IPS DF 4.7 (cell line): ENCODE measurements around the gene KMO.

ENCODE experiments used
- DNase-seq: peaks from one replicate; pipeline ENCODE4 v3.0.0-alpha.2; 2013; ENCODE audit warnings: low spot score; ENCODE audit errors: extremely low read depth

Gene KMO

DNA sequence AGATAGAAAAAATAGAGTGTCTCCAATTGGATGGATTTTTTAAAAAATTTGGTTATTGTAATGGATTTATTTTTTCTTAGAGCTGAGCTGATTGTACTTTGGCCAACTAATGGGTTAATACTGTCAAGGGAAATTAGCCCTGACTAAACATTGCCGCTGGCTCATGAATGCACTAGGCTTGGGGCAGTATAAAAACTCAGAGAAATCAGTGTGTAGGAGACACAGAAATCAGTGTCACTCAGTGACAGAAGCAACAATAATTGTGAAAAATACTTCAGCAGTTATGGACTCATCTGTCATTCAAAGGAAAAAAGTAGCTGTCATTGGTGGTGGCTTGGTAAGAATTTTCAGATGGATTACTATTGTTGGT is at the start of gene KMO:
TSS of gene KMO (plus strand) at position 217 of the 370 bp plus-strand sequence. CDS start at position 284, 67 bp downstream.
- no peak for DNase-seq

DNA sequence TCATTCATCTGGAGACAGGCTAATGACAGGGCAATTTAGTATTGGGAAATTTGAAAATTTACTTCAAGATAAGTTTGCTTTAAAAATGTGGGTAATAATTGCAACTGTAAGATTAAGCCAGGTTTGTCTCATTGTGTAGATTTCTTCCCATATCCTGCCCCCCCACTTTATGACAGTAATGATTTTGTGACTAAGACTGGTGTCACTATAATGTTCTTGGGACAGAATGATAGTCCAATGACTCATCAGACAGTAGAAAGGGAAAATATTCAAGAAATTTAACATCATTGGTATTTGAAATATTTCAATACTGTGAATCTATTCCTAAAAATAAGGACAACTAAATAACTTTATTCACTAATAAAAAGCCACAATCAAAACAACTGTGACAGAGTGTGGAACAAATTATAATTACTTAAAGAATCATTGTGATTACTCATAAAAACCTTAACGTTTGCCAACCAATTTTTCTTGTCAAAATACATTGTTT is 49.4 kb upstream of the KMO start:
- DNase-seq = no peak

DNA sequence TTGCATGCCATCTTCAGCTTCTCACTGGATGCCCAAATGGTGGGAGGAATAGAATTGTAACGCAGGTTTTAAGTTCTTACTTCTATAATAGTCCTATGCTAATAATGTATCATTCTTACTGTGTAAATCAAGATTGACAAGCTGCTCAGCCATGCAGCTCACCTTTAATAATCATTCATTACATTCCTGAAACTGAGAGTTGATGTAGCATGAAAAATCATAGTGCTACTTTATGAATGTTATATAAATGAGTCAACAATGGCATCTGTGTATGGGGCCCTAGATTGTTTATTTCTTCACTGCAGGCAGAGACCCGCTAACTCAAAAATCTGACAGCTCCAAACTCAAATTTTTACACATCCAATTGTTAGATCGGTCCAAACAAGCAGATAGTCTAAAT is 47.0 kb upstream of the KMO start:
- DNase-seq = no peak

DNA sequence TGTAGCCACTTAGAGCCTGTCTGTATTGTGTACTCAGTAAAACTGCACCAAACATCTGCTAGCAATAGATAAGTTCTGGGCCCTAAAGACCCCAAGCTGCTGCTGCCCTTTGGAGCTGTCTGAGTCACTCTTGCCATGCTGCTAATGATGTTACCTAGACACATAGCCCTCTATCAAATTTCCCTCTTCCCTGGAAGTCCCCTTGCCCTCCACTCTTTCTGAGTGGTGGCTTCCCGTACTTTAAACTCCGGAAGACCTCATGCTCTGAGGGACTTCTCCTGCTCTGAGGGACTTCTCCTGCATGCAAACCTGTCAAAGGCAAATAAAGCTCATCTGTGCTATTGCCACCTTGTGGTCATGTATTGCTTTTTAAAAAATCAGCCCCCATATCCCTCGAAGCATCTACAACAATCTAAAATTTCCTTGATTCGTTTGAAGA is 46.6 kb upstream of the KMO start:
- peak; percentile 9 for DNase-seq

DNA sequence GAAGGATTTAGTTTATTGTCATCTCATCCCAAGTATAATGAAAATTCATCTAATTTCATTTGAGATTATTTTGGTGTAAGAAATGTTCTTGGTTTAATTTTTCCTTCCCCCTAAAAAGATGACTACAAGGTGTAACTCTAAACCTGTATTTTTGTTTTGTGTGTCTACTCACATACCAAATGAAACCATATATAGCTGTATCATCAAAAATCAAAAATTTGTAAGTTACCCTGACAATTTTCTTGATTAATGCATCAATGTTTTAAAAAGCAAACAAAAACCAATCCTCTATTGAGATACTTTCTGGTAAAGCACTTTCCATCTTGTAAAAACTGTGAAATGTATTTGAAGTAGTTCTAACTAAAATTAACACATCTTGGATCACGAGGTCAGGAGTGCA is 43.4 kb upstream of the KMO start:
- DNase-seq = no peak

DNA sequence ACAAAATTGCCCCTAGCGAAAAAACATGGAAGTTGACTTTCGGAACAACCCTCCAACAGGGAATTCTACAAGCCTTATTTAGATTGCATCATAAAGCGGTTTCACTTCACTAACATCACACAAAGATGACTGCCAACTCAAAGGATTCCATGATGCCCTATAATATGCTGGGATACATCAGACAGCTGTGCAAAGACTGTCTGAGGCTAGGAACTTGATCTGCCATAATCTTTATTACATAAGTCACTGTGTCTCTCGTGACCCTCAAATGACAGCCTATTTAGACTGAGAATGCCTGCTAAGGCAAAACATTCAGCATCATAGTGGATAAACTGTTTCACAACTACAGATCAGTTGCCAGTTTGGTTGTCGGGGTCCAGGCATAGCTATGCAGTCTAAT is 36.4 kb upstream of the KMO start:
- DNase-seq = no peak

DNA sequence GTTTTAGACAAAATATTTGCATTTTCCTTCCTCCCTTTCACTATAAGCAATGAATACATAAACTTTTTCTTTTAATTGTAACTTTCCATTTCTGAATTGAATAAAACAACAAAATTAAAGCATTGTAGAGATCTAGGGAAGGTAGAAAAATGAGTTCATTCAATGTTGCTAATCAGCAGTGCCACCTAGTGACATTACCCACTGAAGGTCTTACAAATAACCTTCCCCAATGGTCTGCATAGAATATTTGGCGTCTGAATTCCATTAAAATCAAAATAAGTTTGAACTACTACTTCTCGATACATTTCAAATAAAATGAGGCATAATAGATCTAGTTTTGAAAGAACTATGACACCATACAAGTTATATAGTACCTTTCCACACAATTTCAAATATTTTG is 32.3 kb upstream of the KMO start:
- no peak for DNase-seq

DNA sequence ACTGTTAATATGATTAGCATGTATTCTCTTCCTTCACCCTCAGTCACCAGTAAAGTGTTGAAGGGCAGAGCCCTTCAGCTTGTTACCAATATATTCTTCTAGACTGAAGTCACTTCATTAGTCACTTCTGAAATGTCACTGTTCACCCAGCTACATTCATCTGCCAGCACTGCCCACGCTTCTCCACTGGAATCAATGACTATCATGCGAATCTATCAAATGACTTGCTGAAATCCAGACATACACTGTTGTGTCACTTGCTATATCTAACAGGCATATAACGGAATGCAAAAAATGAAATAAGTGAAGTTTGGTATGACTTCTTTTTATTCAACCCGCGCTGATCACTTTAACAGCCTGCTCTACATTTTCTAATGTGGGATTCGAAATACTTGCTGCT is 28.7 kb upstream of the KMO start:
- no peak for DNase-seq

DNA sequence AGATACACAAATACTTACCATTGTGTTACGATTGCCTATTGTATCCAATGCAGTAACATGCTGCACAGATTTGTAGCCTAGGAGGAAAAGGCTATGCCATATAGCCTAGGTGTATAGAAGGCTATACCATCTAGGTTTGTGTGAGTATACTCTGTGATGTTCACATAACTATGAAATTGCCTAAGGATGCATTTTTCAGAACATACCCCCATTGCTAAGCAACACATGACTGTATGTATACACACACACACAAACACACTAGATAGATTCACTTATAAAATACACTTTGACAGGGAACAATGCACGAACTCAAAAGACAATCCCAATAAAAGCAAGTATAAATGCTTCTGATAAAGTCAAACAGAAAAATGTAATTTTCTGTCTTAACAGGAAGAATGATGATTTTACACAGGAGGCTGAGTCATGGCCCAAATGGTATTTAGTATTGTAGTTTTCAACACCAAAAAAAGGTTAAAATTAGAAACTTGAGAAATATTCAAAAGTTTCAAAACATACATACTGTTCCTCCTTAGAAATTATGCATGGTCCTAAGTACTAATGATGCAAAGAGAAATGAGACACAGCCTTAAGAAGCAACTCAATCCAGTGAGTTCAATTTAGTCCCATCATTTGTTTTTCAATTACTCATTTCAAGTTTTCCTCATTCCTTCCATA is 24.9 kb upstream of the KMO start:
- no peak for DNase-seq

DNA sequence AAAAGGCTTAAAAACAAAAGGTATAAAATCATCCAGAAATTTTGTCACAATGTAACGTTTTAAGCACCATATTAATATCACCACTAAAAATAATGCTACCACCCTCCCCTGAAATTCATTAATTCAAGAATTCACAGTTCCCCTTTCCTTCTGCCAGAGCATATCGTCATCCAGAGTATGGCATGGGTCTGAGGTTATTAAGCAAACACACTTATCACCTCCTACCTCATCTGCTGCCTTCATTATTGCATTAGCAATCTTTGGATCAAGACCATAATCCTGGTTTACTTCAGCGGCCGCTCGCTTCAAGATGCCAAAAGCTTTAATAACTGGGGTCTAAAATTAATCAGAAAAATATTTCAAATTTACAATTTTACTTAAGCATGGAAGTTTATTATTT is 18.8 kb upstream of the KMO start:
- DNase-seq = no peak

DNA sequence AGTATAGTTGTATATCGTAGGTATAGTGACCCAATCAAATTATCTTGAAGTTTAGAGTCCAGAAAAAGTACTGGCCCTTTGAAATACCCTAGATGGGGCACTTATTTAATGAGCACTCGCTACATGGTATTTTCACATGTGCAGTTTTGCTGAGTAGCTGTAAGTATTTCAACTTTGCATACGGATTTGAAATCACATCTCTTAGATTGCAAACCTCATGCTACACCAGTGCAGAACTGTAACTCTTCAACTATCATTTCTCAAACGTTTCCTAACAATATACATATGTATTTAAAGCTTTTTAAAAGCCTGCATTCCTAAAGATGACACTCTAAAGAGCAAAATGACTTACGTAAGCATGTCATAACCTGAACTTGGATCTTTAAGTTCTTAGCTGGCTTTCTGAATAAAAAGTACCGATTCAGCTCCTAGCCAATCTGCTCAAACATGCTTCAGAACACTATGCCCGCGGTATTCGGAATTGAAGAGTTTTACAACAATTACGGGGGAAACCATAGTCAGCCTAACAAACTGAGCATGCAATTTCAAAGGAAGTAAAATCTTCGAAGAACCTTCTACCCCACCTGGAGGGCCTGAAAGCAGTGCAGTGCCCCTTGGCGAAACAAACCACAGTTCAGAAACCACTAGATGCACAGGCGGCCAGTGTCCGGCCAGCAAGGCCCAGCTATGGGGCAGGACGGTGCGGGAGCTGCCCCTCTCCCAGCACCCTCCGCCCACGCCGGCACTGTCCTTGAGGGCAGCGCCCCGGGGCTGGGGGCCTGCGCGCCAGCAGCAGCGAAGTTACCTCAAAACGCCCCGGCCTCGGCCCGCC is 13.5 kb upstream of the KMO start:
- no peak for DNase-seq

DNA sequence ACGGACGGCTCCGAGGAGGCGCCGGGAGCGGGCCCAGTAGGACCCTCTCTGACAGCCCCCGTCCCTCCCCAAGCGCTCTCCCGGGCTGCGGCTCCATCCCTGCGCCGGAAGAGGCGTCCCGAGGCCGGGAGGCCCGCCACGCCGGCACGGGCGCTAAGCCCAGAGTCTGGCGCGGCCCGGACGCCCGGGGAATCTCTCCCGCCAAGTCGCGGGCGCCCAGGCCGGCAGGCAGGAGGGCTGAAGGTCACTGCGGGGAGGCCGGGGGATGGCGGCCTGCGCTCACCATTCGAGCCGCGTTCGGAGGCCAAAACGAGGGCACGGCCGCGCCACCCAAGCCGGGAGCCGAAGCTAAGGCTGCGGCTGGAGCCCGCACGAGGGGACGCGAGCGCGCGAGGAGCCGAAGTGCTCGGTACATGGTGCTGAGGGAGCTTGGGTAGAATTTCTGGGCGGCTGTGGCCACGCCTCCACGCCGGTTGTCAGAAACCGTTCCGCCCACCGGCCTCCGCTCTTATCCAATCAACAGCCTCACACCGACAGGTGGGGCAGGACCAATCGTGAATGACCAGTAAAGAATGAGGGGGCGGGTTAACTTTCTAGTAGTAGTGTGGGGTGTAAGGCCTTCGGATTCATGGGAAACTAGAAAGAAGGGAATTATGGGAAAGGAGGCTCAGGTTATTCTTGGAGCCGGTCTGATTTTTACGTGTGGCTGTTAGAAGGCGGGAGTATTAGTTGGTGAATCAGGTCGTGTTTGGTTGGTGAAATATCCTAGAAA is 12.7 kb upstream of the KMO start, which contains the start of gene FH:
TSS of gene FH (minus strand) at position 448 of the 772 bp plus-strand sequence. CDS start at position 415, 33 bp downstream.
- DNase-seq = peak; percentile 86

DNA sequence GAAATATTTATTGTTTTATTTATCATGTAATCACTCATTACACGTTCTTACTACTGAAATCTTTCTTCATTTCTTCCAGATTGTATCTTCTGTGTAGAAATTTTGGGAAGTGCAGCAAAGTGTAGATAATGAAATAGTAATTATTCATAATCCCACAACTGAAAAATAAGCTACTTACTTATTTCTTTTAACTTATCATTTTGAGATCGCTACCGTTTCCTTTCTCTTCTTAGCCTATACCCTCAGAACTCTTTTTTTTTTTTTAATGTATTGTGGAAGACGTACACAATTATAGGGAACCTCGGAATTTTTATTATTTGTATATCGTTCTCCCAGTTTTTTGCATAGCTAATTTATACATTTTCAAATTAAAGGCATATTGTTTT is 12.1 kb upstream of the KMO start:
- no peak for DNase-seq

DNA sequence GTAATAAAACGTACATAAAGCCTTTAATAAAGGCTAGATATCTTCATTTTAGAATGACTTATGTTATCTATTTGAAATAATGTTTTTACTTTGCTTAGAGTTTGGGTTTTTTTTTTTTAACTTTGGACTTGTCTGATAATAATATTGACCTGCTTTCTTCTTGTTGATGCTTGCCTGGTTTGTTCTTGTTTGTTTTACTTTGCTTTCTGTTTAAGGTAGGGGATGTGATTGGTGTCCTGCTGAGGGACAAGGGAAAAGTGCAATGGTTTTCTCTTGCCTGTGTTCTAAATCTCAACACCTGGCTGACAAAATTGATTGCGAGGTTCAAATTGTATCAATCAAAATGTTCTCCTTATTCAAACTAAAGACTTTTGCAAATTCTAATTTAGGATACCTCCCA is 10.5 kb upstream of the KMO start:
- no peak for DNase-seq

DNA sequence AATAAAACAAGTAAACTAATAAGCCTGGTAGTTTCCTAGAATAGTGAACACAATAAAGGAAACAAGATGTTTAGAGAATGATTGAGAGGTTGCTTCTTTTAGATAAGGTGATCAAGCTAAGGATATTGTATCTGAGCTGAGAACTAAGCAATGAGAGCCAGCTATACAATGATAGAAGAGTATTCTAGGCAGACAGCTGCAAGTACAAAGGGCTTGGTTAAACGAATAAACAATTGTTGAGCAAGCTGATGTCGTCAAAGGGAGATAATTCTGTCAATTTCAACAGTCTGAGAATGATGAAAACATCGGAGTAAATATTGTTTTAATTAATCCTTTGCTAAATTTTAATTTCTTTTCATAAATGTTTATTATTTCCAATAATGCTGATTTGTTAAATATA is 7.2 kb upstream of the KMO start:
- no peak for DNase-seq

DNA sequence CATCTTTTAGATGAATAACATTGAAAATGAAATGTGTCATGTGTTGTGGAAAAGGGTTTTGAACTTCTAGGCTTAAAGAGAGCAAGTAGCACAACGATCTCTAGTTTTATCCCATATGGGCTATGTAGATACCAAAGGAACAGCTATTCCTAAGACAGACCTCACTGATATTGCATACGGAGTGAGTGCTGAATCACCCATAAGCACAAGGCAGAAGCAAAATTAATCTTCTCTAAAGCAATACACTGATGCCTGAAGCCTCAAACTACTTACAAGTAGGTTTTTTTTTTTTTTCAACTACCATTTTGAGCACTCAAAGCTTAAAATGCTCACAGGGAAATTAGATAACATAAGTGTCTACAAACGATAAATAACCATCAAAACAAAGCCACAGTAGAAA is 5.0 kb upstream of the KMO start:
- no peak for DNase-seq

DNA sequence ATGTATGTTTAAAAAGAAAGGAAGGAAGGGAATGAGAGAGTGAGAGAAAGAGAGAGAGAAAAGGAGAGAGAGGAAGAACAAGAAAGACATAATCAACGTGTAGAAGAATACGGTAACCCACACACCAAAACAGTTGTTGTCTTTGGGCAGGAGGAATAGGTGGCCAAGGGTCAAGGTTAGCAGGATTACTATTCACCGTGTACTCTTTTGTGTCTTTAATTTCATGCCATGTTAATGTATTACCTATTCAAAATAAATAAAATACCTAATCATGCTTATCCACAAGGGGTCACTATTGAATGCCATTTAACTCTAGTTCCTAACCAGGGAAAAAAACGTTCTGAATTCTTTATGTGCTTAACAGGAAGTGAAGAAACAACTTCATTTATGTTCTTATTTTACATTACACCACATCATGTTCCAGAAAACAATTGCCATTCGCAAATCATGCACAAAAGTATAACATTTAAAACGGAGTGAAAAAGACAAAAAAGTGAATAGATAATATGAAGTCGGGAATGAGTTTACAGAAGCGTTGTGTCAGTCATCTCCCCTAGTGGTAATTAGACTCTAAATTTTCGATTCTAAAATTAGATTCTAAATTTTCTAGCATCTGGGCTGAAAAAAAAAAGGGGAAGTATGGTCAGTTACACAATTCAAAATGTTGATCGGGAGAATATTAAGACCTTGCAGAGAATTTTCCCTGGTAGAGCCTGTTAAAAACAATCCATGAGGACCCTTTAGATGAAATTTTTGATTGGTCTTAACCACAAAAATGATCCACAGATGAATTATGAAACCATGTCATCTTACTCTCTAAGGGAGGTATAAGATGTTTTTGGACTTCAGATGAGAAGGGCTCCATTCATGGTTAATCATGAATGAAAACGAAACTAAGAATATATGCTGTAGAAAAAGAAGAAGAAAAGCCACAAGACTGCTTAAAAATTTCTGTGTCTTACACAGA is 700 bp upstream of the KMO start:
- DNase-seq = no peak

DNA sequence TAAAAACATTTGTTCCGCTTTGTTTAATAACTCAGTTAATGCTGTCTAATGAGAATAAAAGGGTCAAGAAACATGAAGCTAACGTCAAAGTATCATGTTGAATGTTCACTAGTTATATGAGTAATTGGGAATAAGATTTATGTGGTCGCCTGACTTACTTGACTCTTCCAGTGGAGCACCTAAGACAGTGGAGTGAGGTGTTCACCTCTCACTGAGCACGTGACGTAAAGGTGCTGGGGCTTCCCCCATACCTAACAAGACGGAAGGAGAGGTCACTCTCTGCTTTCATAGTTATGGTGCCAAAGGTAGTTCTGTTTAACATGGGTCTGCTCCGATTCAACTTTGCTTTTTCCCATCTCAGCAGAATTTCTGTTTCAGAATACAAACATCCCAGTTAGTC is 686 bp downstream of the KMO start:
- no peak for DNase-seq

DNA sequence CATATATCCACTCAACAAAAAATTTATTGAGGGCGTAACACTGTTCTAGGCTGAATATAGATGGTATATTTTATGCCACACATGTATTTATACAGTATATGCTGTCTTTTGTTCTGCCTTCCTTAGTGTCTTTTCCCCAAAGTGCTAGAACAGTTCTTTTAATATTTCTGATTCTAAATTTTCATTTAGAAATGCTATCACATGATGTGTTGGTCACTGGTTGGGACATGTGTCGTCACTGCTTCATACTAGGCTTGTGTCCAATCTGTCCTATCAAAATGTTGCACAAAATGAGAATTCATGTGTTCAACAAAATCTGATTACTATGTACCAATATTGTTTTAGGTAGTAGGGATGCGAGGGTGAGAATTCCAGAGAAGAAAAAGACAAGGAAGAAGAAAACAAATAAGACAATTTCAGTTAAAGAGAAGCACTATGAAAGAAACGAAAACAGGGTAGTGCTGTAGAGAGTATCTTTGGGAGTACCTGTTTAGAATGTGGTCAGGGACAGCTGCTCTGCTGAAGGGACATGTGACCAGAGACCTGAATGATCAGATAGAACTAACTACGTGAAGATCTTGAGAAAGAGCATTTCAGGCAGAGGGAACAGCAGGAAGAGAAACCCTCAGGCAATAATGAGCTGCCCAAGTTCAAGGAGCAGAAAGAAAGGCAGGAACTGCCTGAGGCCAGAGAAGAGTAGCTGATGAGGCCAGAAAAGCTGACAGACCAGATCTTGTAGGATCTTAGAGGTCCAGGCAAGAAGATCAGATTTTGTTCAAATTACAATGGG is 1.3 kb downstream of the KMO start:
- DNase-seq = no peak

DNA sequence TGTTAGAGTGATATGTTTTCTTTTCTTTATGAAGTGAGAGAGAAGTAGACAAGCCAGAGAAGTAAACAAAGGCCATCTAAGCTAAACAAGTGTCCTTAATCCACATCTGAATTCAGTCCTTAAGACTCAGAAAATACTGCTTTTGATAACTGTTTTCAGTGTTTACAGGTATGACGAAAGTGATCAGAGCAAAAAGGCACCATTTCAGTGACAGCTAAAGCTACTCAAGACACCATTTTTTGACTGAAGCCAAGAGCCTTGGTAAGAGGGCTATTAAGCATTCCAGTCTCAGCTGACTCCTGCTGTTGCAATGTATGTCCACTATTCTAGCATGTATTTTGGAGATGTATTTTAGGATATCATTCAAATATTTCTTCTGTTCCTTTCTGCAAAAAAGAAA is 4.1 kb downstream of the KMO start:
- no peak for DNase-seq
